Hepatocyte (in vitro differentiated cells): ENCODE data around the gene OSBPL5.

ENCODE experiments used
- CTCF ChIP-seq: fragments of 200-600 bp; sonication (generic); IDR thresholded peaks from 2 replicates; pipeline ENCODE4 v1.5.1; 2016; ENCODE audit warnings: antibody characterized with exemption, mild to moderate bottlenecking; ENCODE audit not compliant: poor library complexity
- EZH2 ChIP-seq: fragments of 200-600 bp; sonication (generic); IDR thresholded peaks from 2 replicates; pipeline ENCODE4 v1.6.1; 2016; ENCODE audit warnings: antibody characterized with exemption, mild to moderate bottlenecking, borderline replicate concordance

GRCh38 chr11:3189886-3190583 is 24.9 kb upstream of the OSBPL5 start:
- TF ChIP-seq CTCF (no peak), EZH2 (no peak)
